ENCODE measurements around the gene LRRC27.
A peak's percentile ranks its signal among the peaks of the same experiment; 100 is the strongest.

LRRC27 gene

DNA sequence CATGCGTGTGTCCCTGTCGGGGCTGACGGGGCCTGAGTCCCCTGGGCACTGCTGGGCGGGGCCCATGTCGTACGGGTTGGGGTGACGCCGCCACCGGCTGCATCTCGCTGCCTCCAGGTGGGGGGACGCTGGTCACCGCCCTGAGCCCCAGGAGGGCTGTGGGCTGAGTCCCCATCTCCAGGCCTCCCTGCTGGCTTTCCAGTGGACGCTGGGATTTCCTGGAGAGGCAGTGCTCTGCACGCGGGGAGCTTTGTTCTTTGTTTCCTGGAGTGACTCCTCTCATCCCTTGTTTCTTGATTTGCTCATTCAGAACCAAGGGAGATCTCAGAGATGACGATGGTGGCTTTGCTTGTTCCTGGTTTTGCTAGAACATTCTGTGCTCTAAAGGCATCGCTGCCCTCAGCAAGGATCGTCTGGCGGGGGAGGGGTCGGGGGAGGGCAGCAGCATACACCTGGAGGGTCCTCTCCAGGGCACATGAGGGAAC, 86.0 kb downstream of the LRRC27 start:
- no peak for DNase-seq

DNA sequence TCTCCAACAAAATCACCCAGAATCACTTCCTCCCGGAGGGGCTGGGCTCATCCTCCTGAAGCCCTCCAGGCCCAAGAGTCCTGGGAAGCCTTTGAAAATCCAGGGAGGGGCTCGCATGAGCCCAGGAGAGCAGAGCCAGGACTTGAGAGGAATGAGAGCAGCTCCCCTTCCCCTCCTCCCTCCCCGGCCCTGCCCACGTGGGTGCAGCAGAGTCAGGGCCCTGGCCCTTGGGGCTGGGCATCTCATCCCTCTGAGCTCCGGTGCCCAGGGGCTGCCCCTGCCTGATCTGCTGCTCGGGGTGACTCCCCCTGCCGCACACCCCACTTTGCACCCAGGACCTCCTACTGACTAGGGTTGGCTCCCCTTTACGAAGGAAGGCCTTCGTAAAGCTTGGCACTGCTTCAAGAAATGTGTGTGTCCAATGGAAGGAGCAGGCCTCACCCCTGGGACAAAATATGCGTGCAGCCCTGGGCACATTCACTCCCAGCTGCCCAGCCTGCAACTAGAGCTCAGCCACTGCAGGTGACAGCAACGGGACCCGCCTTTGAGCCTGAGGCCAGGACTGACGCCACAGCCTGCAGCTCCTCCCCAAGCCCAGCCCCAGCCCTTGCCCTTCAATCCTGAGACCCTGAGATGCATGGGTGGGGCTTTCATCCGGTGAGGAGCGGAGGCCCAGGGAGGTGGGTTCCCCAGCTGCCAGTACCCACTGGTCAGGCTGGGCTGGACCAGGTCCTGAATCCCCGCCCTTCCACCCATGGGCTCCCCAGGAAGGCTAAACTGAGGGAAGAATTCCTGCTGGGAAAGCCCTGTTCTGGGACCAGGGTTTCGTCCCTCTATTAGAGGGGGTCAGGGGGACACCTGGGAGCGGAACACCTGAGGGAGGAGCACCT, 86.8 kb downstream of the LRRC27 start:
- peak; percentile 89 for DNase-seq

DNA sequence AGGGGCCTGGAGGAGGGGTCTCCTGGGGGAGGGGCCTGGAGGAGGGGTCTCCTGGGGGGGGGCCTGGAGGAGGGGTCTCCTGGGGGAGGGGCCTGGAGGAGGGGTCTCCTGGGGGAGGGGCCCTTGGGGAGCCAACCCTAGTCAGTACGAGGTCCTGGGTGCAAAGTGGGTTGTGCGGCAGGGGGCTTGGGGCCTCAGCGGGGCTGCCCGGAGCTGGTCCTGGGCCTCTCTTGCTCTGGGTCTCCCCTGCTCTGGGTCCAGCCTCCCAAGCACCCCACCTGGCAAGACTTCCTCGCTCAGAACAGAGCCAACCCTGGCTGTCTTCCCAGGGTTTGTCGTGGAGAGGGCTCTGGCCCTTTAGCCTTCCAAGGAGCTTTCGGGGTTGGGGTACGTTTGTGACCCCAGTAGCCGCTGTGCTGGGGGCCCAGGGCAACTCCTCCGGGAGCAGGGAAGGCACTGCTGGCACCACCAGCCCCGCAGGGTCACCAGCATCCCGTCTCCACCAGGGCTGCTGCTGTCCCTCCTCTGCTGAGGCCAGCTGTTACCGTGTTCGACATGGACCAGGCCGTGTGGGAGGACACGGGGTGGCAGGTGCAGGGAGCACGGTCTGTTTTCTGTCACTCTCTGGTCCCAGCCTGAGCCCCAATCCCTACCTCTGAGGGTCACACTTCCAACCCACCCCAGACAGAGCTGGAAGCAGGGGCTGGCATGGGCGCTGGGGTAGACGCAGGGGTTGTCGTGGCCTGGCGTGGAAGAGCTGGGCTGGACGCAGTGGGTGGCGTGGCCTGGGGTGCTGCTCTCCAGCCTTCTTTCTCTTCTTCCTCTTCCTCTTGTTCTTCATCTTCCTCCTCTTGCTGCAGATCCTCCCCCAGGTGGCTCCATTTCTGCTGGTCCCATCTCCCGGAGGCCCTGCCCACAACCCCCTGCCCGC, 87.8 kb downstream of the LRRC27 start:
- DNase-seq = no peak

DNA sequence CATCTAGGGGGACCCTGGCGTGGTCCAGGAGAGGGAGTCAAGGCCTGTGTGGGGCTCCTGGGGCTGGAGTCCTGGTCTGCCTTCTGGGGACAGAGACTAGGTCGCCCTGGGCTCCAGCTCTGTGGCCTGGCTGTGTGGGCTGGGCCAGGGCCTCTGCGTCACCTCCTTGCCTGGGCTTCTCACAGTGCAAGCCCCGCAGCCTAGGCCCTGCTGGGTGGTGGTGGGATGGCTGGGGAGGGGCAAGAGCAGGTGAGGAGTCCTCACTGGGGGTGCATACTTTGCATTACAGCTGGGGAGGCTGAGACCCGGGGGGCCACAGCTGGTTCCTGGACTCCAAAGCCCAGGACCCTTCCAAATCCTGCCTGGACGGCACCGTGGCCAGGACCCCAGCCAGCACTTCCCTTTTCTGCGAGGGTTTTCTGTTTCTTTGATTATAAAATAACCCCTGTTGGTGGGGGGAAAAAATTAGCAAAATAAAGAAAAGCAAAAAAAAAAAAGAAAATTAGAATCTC, 88.5 kb downstream of the LRRC27 start:
- no peak for DNase-seq

GRCh38 chr10:132420981-132421846, 89.2 kb downstream of the LRRC27 start:
- peak; percentile 80 for DNase-seq

- DNase-seq = no peak
Measured at GRCh38 chr10:132421847-132422751, 90.1 kb downstream of the LRRC27 start.

DNA sequence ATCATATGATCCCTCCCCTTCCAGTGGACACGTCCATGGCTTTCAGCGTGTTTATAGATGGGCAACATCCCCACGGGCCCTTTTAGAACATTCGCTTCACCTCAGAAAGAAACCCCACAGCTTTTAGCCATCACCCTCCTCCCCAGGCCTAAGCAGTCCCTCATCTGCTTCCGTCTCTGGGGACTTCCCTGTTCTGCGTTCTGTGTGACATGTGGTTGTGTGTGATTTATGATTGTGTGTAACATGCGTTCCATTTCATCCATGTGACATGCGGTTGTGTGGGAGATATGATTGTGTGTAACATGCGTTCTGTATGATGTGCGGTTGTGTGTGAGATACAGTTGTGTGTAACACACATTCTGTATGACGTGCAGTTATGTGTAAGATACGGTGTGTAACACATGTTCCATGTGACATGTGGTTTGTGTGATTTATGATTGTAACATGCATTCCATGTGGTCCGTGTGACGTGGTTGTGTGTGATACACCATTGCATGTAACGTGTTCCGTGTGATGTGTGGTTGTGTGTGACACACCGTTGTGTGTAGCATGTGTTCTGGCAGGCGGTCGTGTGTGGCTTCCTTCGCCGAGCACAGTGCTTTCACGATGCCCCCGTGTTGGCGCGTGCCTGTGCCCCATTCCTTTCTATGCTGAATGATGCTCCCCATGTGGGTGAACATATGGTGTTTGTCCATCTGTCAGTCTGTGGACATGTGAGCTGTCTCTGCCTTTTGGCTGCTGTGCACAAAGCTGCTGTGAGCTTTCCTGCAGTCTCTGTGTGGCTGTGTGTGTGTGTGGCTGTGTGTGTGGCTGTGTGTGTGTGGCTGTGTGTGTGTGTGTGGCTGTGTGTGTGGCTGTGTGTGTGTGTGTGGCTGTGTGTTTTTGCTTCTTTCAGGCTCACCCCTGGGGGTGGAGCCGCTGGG, 91.2 kb downstream of the LRRC27 start:
- no peak for DNase-seq

GRCh38 chr10:132423966-132424861, 92.2 kb downstream of the LRRC27 start:
- no peak for DNase-seq

GRCh38 chr10:132425029-132425756, 93.2 kb downstream of the LRRC27 start:
- no peak for DNase-seq

DNA sequence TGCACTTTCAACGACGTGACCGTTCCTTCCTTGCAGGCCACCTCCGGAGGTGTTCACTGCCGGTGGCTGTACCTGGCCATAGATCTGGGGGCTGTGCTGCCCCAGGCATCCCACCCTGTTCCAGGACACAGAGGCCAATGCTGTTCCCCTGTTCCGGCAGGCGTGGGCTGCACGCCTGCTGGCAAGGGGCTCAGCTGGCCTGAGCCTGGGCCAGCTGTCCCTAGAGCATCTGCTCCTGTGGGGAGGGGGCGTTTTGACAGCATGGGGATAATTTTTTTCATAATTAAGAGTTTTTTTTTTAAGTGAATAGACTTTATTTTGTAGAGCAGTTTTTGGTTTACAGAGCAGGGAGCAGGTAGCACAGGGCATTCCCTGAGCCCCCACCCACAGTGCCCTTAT, 93.8 kb downstream of the LRRC27 start:
- DNase-seq = no peak

DNA sequence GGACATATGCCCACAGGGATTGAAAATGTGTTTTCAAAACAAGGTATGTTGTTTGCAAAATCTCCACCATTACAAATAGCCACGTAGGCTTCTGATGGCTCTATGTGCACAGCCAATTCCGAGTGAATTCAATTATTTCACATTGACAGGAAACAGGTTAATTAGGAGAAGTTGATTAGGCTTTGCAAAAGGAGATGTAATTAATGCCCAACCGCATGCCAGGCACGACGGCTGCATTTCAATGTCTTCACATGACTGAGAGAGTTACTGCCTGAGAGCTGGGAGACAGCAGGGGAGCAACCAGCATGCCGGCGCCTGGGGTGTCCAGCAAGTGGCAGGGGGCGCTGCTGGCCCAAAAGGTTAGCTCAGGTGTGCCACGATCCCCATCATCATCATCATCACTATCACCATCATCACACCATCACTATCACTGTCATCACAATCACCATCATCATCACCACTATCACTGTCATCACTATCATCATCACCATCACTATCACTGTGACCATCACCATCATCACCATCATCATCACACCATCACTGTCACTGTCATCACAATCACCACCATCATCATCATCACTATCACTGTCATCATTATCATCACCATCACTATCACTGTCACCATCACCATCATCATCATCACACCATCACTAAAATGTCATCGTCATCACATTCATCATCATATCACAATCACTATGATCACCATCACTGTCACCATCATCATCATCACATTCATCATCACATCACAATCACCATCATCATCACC, 95.2 kb downstream of the LRRC27 start:
- no peak for DNase-seq

DNA sequence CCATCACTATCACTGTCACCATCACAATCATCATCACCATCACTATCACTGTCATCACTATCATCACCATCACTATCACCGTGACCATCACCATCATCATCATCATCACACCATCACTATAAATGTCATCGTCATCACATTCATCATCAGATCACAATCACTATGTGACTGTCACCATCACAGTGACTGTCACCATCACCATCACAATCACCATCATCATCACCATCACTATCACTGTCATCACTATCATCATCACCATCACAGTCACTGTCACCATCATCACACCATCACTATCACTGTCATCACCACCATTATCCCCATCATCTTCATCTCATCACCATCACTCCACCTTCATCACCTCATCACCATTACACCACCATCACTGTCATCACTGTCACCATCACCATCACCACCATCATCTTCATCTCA, 96.0 kb downstream of the LRRC27 start:
- no peak for DNase-seq

- DNase-seq = no peak
Measured at GRCh38 chr10:132428486-132428995, 96.5 kb downstream of the LRRC27 start.

All from islet precursor cell (in vitro differentiated cells).